ENCODE data around the gene ECHDC1.

Gene ECHDC1

GRCh38 chr6:127267646-127268625, 75.5 kb downstream of the ECHDC1 start:
- TF ChIP-seq ZFX (IDR thresholded peaks at IDR 0.05; ENCODE audit: borderline replicate concordance) (no peak), CTCF (IDR thresholded peaks at IDR 0.05) (no peak)
- H3K27ac ChIP-seq: peak overlapping the region; percentile 86

GRCh38 chr6:127266892-127267645, 76.3 kb downstream of the ECHDC1 start:
- peak overlapping the region; percentile 86 for H3K27ac ChIP-seq
- TF ChIP-seq ZFX (IDR thresholded peaks at IDR 0.05; ENCODE audit: borderline replicate concordance) (no peak), CTCF (IDR thresholded peaks at IDR 0.05) (no peak)

- TF ChIP-seq ZFX (IDR thresholded peaks at IDR 0.05; ENCODE audit: borderline replicate concordance) (no peak), CTCF (IDR thresholded peaks at IDR 0.05) (peak; percentile 91)
- H3K27ac ChIP-seq: peak within 1 kb of the TSS; percentile 86
These were observed 77.1 kb downstream of the ECHDC1 start, which contains the start of gene RNF146 for GRCh38 chr6:127266178-127266891. Gene RNF146, plus strand, starts transcription at chr6:127266864. Its CDS starts 13,475 bp downstream, at chr6:127280339.

DNA sequence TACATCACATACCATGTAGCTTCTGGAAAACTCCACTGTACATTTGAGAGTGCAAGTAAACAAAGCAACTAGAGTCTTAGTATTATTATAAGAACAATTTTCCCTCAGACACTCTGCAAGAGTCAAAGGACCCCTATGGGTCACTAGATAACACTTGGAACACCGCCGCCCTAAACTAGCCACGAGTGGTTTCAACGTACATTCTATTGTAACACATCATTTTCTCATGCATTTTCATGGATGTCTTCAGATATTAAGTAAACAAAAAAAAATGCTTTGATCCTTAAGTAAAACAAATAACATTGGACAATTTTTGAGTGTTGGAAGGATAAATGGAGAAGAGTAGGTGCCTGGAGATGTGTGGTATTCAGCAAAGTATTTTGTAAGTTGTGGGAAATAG, 79.9 kb downstream of the ECHDC1 start:
- no peak overlapping the region for H3K27ac ChIP-seq
- TF ChIP-seq CTCF (IDR thresholded peaks at IDR 0.05) (no peak), ZFX (IDR thresholded peaks at IDR 0.05; ENCODE audit: borderline replicate concordance) (no peak)

DNA sequence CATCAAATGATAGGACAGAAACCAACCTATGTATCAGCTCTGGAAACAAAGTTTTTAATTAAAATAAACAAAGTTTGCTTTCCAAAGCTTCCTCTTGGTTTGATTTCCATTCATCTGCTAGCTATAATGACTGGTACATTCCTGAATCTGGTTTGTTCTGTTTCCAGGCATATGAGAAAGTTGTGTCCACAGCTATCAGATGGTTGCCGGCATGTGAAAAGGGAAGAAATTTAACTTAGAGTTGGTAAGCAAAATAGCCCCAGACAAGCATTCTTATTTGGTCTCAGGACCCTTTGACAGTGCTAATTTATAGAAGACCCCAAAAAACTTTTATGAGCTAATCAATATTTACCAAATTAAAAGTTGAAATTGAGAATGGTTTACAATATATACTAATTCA, 80.5 kb downstream of the ECHDC1 start:
- no peak overlapping the region for H3K27ac ChIP-seq
- TF ChIP-seq ZFX (IDR thresholded peaks at IDR 0.05; ENCODE audit: borderline replicate concordance) (no peak), CTCF (IDR thresholded peaks at IDR 0.05) (no peak)

GRCh38 chr6:127255286-127255685, 88.1 kb downstream of the ECHDC1 start:
- H3K27ac ChIP-seq: no peak overlapping the region
- no peak for TF ChIP-seq ZFX (IDR thresholded peaks at IDR 0.05; ENCODE audit: borderline replicate concordance)
- no peak for TF ChIP-seq CTCF (IDR thresholded peaks at IDR 0.05)

Data from 22Rv1 (cell line).